IPS DF 6.9 (cell line): ENCODE data around the gene CIAO2B.

Experiments
- DNase-seq: peaks from one replicate; pipeline ENCODE4 v3.0.0-alpha.2; 2013; ENCODE audit warnings: low read depth, low spot score
- H3K27ac ChIP-seq: one replicate; pipeline ENCODE4 v1.5.1; 2013; ENCODE audit warnings: low read length, control low read depth
- H3K27me3 ChIP-seq: 2 replicates; pipeline ENCODE4 v1.6.1; 2013; ENCODE audit warnings: mild to moderate bottlenecking, low read length; ENCODE audit not compliant: control insufficient read depth, insufficient read depth
- H3K36me3 ChIP-seq: 2 replicates; pipeline ENCODE4 v1.6.1; 2013; ENCODE audit warnings: low read length; ENCODE audit not compliant: control insufficient read depth, insufficient read depth
- H3K4me1 ChIP-seq: 2 replicates; pipeline ENCODE4 v1.6.1; 2013; ENCODE audit warnings: low read length; ENCODE audit not compliant: control insufficient read depth, insufficient read depth
- H3K4me3 ChIP-seq: 2 replicates; pipeline ENCODE4 v1.5.1; 2013; ENCODE audit warnings: mild to moderate bottlenecking, low read length
- H3K9me3 ChIP-seq: 2 replicates; pipeline ENCODE4 v1.6.1; 2013; ENCODE audit warnings: low read length, inconsistent platforms; ENCODE audit not compliant: control insufficient read depth, insufficient read depth
- WGBS: extraction: QIAGEN DNeasy Blood & Tissue Kit; methylation state at CpG from one replicate; pipeline ENCODE4 v1.1.7; 2013; ENCODE audit warnings: mixed read lengths, missing lambda C conversion rate; ENCODE audit not compliant: insufficient read length, insufficient coverage; 5-methylcytosine and 5-hydroxymethylcytosine counted together

CIAO2B gene

DNA sequence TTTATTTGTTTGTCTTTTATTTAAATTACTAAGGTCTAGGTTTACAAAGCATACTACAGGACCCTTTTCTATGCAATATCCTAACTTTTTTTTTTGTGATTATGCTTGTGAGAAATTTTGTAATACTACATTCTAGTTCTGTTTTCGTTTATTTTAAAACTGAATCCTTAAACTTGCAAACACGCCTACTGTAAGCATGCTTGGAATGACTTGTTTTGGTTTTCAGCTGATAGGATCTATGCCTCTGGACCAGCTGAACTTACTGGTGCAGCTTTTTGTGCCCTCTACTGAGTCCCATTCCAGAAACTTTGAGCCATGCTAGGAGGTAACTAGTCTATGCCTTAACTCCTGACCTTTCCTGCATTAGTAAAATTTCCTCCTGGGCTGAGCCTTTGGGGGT, 47.9 kb downstream of the CIAO2B start:
- Histone ChIP-seq H3K27ac (no peak overlapping the region), H3K9me3 (no peaks in the 10 kb centered on the region), H3K36me3 (peaks cover 18% of the 10 kb centered on the region), H3K4me3 (no peak overlapping the region), H3K27me3 (no peaks in the 10 kb centered on the region), H3K4me1 (no peaks in the 10 kb centered on the region)
- WGBS, result no CpG with 5 or more reads among the region's 2 CpGs
- DNase-seq, result no peak

GRCh38 chr16:66885491-66885890, 48.7 kb downstream of the CIAO2B start:
- Histone ChIP-seq H3K4me1 (no peaks in the 10 kb centered on the region), H3K27me3 (no peaks in the 10 kb centered on the region), H3K36me3 (peaks cover 18% of the 10 kb centered on the region), H3K9me3 (no peaks in the 10 kb centered on the region), H3K27ac (no peak overlapping the region), H3K4me3 (no peak overlapping the region)
- no CpG with 5 or more reads among the region's 12 CpGs for WGBS
- DNase-seq, result no peak

DNA sequence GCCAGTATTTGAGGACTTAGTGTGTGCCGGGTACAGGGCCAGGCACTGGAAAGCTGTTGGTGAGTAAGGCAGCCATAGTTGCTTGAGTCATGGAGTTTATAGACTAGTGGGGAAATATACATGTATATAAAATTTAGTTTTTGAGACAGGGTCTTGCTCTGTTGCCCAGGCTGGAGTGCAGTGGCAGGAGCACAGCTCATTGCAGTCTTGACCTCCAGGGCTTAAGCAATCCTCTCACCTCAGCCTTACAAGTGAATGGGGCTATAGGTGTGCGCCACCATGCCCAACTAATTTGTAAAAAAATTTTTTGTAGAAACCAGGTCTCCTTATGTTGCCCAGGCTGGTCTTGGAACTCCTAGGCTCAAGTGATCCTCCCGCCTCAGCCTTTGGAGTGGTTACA, 51.5 kb downstream of the CIAO2B start:
- H3K36me3 ChIP-seq, result peaks cover 18% of the 10 kb centered on the region
- WGBS, result no CpG with 5 or more reads among the region's 3 CpGs
- no peaks in the 10 kb centered on the region for H3K27me3 ChIP-seq
- no peaks in the 10 kb centered on the region for H3K9me3 ChIP-seq
- DNase-seq, result no peak
- H3K4me1 ChIP-seq, result no peaks in the 10 kb centered on the region
- H3K4me3 ChIP-seq, result no peak overlapping the region
- no peak overlapping the region for H3K27ac ChIP-seq
